B cell (primary cell): ENCODE measurements around the gene NBAS.

Source experiments
- EZH2 ChIP-seq: IDR thresholded peaks from 2 replicates; pipeline ENCODE4 v1.6.1; 2012; ENCODE audit warnings: borderline replicate concordance, low read depth, mild to moderate bottlenecking, moderate library complexity, low read length; ENCODE audit not compliant: insufficient read depth, poor library complexity, severe bottlenecking
- TF ChIP-seq, protein P1 (sequence below): fragments of 200-600 bp; IDR thresholded peaks from one replicate; pipeline ENCODE4 v1.8.0; 2022; ENCODE audit warnings: antibody characterized with exemption, mild to moderate bottlenecking

DNA sequence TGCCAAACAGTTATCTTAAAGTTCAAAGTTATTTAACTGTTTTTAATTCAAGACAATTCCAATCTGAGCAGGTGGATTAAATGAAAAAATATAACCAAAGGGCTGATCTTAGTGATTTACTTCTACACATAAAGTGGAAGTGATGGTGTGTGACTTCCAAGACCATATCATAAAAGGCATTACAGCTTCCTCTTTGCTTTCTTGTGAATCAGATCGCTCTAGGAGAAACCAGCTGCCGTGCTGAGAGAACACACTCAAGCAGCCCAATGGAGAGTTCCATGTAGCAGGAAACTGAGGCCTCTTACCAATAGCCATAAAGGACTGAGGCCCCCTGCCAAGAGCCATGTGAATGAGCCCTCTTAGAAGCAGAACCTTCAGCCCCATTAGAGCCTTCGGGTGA is 197.4 kb downstream of the NBAS start:
- TF ChIP-seq, protein P1, sequence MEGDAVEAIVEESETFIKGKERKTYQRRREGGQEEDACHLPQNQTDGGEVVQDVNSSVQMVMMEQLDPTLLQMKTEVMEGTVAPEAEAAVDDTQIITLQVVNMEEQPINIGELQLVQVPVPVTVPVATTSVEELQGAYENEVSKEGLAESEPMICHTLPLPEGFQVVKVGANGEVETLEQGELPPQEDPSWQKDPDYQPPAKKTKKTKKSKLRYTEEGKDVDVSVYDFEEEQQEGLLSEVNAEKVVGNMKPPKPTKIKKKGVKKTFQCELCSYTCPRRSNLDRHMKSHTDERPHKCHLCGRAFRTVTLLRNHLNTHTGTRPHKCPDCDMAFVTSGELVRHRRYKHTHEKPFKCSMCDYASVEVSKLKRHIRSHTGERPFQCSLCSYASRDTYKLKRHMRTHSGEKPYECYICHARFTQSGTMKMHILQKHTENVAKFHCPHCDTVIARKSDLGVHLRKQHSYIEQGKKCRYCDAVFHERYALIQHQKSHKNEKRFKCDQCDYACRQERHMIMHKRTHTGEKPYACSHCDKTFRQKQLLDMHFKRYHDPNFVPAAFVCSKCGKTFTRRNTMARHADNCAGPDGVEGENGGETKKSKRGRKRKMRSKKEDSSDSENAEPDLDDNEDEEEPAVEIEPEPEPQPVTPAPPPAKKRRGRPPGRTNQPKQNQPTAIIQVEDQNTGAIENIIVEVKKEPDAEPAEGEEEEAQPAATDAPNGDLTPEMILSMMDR = no peak
- no peak for TF ChIP-seq EZH2
